ENCODE data around the gene LUZP1.
"Not testable (repeated sequence)": the region's sequence is repeated elsewhere in the genome, so short reads cannot be mapped to it uniquely, and the experiment has no call there.

The LUZP1 gene

DNA sequence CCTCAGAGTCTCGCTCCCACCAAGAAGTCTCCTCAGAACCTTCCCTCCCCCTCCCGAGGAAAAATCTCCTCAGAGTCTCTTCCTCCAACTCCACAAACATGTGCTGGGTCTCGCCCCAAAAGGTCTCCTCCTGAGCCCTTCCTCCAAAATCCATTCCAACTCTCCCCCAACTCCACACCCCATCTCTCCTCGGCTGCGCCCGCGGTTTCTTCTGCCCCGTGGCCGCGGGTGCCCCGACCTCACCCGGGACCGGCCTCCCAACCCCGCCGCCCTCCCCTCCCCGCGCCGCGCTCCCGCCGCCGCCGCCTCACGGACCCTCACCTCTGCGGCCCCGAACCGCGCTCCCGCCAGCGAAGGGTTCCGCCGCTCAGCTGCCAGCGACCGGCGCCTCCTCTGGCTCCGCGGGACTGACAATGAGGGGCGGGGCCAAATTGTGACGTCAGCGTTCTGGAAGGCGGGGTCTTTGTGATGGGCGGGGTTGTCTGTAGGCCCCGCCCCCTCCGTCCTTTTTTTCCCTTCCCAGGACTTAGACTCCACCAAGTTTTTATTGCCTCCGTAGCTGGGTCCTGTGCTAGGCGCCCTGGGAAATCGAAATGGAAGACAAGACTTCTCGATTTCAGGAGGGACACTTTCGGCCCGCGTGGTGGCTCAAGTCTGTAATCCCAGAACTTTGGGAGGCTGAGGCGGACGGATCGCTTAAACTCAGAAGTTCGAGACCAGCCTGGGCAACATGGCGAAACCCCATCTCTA, at the start of gene LUZP1:
LUZP1 (minus strand) TSS at position 412 of the 750 bp plus-strand sequence.
- DNase-seq: peak; percentile 60

DNA sequence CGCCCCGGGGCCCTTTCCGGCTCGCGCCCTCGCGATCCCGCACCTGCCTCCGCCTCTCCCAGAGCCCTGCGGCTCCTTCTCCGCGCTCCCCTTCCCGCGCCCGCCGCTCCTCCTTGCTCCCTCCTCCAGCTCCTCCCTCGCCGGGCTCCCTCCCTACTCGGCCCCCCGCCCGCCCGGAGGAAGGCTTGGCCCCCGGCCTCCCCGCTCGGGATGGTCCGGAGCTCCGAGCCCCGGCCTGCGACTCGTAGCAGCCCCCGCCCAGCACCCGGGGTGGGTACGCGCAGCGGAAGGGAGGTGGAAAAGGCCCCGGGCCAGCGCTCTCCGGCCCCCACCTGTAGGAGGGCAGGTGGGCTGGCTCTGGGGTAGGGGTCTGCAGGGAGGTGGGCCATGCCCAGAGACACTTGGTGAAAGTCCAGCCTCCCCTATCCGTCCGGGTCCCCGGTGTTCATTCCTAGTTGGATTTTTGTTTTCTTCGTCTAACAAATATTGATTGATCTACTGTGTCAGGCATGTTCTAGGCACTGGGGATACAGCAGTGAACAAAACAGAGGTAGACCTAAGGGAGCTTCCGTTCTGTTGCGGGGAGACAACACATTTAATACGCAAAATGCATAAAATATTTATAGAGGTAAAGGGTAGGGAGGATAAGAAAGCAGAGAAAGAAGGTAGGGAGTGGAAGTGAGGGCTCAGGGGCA, 48.9 kb upstream of the LUZP1 start, which contains the start of gene HTR1D:
HTR1D (minus strand) TSS at position 82 of the 695 bp plus-strand sequence. CDS start 23,283 bp downstream, outside the sequence.
- DNase-seq: no peak

GRCh38 chr1:23216771-23217420, 48.2 kb upstream of the LUZP1 start:
- no peak for DNase-seq

DNA sequence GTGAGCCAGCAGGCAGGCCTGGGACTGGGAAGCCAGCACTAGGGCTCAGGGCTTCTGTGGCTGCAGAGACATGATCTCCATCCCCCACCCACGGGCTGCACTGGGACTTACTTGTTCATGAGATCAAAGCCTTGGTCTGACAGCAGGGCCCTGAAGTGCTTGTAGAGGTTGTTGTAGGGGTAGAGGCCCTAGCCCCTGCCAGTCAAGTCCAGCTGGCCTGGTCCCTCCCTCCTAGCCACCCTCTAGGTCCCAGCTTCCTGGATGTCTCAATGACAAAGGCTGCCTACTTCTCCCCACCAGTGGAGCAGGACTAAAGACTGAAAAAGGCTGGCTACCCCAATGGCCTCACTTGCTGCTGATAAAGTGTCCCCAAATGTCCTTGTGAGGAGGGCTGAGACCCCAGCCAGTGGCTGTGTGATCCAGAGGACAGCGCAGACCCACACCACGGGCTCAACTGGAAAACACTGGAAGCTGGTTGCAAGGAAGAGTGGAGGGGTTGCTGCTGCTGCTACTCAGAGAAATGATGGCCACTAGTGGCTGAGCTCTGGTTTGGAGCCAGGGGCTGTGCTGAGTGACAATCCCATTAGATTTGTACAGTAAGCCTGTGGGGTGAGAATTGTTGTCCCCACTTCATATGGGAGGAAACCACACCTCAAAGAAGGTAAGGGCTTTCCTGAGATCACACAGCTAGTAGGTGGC, 47.2 kb upstream of the LUZP1 start:
- DNase-seq: no peak

GRCh38 chr1:23215291-23215690, 46.6 kb upstream of the LUZP1 start:
- no peak for DNase-seq

- no peak for DNase-seq
Observed at GRCh38 chr1:23214640-23215039, 46.0 kb upstream of the LUZP1 start.

DNA sequence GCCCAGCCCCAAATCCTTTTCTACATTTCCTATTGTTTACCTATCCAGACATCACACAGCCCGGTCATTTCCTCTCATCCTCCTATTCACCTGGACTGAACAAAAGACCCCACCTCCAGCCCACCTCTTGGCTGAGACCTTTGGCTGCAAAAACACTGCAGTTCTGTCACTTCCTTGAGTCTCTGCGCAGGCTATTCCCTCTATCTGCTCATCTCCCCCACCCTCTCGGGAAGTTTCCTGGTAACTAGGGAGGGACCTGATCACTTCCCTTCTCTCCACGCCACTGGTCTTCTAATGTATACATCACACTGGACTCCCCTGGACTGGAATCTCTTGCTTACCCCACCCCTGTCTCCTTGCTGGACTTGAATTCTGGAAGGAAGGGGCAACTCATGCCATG, 43.3 kb upstream of the LUZP1 start:
- DNase-seq: no peak

- no peak for DNase-seq
Observed at GRCh38 chr1:23210963-23211362, 42.3 kb upstream of the LUZP1 start.

GRCh38 chr1:23210351-23210785, 41.7 kb upstream of the LUZP1 start:
- DNase-seq: no peak

DNA sequence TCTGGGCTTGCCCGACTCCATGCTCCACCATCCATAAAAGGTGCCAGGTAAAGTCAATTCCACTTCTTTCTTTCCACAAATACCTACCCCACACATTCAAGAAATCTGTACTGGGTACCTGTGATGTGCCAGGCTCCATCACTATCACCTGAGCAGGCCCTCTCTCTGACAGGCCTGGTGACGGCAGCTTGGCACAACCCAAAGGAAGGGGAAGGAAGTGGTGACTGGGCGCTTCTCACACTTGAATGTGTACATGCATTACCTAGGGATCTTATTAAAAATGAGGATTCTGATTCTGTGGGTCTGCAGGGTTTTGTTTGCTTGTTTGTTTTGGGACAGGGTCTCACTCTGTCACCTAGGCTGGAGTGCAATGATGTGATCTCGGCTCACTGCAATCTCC, 41.1 kb upstream of the LUZP1 start:
- DNase-seq: no peak

- DNase-seq: no peak
Observed at GRCh38 chr1:23208527-23208926, 39.9 kb upstream of the LUZP1 start.

DNA sequence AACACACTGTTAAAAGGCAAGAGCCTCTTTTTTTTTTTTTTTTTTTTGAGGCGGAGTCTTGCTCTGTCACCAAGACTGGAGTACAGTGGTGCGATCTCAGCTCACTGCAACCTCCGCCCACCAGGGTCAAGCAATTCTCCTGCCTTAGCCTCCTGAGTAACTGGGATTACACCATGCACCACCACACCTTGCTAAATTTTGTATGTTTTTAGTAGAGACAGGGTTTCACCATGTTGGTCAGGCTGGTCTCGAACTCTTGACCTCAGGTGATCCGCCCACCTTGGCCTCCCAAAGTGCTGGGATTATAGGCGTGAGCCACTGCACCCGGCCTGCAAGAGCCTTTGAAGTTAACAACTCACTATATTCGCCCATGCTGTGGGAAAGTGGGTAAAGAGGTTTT, 39.1 kb upstream of the LUZP1 start:
- DNase-seq: not testable (repeated sequence)

GRCh38 chr1:23202263-23202749, 33.6 kb upstream of the LUZP1 start:
- DNase-seq: peak; percentile 57

GRCh38 chr1:23200883-23201282, 32.2 kb upstream of the LUZP1 start:
- DNase-seq: no peak

- no peak for DNase-seq
Observed at GRCh38 chr1:23198373-23198772, 29.7 kb upstream of the LUZP1 start.

GRCh38 chr1:23196627-23197328, 28.1 kb upstream of the LUZP1 start:
- no peak for DNase-seq

DNA sequence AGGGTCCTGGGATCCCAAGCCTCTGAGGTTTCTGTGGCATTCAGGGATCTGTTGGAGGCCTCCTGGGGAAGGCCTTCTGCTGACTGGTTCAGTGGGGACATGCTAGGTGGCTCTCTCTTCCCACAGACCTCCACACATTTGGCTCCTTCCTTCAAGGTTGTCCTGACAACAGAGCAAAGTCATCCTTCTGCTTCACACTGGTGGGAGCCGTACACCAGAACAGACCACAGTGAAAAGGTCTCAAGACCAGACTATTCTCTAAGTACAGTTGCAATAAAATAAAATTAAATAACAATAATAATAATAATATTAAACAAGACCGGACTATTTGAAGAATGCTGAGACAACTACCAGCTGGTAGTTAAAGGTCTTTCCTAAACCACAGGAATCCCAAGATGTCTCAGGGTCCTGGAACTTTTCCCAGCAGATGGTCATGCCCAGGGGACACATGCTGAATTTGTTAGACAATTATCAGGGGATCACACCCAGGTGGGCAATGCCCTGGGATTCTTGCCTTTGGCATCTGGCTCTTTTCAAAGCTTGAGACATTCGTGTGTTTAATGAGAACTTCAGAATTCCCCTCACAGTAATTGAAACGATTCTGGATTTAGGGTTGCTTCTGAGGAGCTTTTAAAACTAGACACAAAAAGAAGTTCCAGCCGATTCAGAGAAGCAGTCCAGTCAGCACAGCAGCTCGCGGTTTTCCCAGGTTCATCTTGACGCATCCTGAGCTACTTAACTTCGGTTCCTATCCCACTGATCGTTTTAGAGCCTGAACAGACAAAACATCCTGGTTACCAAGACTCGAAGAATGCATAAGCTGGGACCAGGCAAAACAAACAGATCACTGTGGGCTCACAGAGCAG, 25.7 kb upstream of the LUZP1 start:
- DNase-seq: no peak

DNA sequence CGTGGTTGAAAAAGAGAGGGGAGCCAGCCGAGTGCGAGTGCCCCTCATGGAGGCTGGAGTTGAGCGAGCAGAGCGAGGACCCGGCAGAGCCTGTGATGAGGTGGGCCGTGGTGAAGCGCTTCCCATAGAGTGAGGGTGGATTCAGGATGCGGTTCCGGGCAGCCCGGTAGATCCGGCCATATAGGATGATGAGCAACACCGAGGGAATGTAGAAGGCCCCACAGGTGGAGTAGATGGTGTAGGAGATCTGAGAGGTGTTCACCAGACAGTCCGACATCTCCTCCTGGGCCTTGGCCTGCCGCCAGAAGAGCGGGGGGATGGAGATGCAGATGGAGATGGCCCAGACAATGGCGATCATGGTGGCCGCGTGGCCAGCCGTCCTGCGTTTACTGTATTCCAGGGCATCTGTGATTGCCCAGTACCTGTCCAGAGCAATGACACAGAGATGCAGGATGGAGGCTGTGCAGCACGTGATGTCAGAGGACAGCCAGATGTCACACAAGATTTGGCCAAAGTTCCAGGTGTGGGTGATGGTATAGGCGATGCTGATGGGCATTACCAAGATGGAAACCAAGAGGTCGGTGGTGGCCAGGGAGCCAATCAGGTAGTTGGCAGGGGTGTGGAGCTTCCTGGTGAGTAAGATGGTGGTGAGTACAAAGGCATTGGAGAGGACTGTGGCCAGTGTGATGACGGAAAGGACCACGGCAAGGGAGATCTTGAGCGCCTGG, 24.9 kb upstream of the LUZP1 start:
- no peak for DNase-seq

DNA sequence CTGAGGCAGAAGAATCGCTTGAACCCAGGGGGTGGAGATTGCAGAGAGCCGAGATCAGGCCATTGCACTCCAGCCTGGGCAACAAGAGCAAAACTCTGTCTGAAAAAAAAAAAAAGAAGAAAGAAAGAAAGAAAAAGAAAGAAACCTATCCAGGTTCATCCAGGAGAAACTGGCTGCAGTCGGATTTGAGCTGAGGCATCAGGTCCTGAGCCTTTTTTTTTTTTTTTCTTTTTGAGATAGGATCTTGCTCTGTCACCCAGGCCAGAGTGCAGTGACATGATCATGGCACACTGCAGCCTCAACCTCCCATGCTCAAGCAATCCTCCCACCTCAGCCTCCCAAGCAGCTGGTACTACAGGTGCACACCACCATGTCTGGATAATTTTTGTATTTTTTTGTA, 22.5 kb upstream of the LUZP1 start:
- DNase-seq: no peak

GRCh38 chr1:23188936-23189452, 20.3 kb upstream of the LUZP1 start:
- not testable (repeated sequence) for DNase-seq
